ENCODE measurements around the gene SOX30.
A peak's percentile ranks its signal among the peaks of the same experiment; 100 is the strongest.

SOX30 gene

DNA sequence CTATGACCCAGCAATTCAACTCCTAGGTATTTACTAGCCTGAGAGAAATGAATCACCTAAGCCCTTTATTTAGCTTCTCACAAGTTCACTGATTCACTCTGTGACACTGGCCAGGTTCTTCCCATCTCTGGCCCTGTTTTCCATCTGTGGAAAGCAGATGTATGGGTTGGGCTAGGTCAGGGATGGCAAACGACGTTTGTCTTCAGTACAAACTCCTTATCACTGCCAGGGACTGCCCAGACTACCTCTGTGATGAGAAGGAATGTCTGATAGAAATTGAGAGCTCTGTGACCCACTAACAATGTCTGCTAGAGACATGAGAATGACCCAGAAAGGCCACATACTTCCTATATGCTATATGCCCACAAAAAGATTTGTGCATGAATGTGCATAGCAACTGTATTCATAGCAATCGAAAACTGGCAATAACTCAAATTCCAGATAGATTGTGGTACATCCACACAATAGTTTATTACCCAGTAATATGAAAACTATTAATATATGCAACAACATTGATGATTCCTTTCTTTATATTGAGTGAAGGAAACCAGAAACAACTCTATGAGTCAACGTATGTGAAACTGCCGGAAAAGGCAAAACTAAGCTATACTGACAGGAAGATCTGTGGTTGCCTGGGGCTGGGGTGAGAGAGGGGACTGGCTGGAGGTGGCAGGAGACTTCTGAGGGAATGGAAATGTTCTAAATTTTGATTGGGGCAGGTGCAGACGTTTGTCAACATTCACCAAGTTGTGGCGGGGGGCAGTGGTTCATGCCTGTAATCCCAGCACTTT, 44.7 kb downstream of the SOX30 start:
- DNase-seq: peak; percentile 51

DNA sequence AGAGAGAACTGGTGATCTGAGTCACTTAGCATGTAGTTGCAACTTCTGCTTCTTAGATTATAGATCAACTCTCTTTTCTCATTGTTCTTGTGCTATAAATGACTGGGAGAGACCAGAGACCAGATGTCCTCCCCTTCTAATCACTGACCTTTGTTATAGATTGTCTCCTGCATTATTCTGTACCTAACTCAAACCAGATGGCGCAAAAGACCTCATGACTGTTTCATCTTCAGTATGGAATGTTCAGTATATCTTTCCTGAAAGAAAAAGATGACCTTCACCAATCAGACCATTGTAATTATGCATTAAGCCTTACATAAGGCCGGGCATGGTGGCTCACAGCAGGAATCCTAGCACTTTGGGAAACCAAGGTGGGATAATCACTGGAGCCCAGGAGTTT, 46.2 kb downstream of the SOX30 start:
- DNase-seq: no peak

DNA sequence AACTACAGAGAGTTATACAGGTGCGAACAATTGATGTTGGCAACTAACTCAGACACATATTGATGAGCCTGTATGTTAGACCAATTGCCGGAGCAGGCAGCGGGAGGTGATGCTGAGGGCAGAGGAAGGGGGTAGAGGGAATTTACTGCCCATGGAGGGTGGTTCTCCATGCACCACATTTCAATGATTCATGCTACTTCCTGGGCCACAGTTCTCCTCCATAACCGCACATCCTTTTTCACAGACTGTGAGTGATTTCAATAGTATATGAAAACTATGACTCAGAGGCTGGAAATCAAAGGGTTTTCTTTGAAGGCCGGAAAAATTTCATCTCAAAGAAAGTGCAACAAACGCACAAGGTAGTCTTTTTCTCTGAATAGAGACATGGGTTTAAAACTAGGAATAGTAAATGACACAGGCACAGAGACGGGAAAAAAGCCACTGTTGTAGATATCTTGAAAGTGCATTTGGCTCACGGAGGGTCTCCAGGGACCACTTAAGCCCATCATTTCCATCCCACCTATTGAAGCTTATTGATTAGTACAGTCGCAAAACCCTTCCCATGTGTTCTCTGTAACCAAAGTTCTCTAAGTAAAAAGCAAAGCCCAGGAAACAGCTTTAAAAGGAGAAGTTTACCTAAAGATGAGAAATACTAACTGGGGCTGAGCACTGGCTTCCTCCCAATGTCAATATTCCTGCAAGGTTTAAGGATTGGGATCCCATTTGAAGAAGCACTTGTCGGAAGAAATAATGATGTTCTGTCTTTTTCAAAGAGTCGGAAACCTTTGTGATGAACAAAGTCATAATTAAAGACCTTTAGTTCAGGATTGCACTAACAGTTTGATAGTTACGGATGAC, 48.7 kb downstream of the SOX30 start:
- DNase-seq: peak; percentile 70

DNA sequence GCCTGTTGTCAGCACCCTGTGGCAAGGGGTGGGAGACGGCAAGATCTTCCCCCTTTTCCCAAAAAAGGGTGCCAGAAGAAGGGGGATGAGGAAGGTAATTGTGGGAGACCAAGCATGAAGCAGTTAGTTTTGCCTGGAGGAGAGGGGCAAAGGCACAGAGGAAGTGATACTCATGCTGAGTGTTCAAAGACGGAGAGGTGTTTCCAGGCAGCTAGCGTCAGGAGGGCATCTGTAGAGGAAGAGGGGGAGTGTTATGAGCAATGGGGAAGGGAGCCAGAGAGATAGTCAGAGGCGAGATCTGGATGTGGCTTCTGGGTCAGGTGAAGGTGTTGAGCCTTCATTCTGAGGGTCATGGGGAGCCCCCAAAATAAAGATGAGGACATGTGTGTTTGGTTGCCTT, 49.7 kb downstream of the SOX30 start:
- DNase-seq: peak; percentile 42

DNA sequence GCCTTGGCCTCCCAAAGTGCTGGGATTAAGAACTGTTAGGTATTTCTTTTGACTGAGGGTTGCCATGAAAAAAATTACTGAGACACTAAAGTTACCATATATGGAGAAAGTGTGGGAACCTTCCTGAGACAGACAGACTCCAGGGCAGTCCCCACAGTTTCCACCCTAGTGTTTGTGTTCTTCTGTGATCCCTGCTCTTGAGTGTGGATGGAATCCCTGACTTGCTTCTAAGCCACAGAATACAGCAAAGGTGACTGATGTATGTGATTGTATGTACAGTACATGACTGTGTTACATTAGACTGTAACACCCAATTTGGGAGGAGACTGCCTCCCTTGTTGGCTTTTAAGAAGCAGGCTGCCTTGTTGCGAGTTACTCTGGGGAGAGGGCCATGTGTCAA, 52.0 kb downstream of the SOX30 start:
- DNase-seq: no peak

DNA sequence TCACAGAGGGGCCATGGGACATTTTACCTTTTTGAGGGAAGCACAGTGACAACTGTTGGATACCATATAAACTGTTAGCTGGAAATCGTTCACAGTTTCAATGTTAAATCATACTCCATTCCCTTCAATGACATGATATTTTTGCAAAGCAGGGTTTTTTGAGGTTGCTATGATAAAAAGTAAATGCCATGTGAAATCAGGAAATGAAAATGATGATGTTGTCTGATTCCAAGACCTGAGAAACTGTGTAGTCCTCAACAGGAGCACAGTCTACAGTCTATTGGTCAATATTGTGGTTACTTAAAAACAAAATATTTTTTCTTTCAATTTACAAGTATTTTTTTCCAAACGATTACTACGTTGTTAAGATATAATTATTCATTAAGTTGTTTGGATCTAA, 52.7 kb downstream of the SOX30 start:
- no peak for DNase-seq

DNA sequence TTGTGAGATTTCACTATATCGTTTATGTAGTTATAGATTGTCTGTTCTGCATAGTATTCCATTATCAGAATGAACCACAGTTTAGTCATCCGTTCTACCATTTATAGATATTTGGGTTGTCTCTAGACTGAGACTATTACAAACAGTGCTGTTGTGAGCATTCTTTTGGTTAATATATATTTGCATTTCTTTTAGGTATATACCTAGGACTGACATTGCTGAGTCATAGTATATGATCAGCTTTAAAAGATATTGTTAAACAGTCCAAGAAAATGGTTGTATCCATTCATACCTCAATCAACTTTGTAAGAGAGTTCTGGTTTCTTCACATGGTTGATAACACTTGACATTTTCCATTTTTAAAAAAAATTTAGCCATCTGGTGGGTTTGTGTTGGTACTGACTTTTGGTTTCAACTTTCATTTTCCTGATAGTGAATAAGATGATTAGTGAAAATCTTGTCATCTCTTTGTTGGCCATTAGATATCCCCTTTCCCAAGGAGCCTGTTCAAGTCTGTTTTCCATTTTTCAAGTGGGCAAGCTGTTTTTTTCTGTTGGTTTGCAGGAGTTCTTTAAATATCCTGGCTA, 53.8 kb downstream of the SOX30 start:
- DNase-seq: no peak

DNA sequence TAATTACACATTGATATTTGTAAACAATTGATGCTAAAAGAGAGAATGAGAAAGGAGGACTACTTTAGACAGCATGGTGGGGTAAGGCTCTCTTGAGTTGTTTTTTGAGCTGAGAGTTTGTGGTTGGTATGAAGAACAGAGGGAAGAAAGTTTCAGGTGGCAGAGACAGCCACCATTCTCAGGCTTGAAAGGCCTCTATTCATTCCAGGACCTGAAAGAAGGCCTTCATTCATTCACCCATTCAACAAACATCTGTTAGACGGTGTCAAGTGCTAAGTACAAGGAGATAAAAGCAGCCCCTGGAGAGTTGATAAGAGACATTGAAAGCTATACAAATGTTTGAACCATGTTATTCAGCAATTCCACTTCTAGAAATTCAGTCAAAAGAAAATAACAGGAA, 55.0 kb downstream of the SOX30 start:
- no peak for DNase-seq

DNA sequence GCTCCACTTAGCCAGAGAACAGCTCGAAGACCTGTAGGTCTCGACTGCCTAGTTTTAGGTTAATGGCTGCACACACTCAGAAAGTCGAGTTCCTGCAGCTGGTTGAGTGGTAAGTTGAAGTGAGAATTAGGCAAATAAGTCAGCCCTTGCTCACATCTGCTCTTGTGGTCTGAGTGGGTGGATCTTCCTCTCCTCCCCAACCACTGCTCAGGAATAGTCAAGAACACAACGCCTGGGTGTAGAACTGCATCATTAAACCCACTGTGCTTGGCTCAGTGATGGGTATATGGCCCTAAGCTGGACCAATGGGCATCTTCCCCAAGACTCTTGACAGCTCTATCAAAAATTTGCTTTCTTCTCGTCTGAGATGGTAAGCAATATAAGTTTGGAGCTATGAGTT, 55.8 kb downstream of the SOX30 start:
- peak; percentile 48 for DNase-seq

DNA sequence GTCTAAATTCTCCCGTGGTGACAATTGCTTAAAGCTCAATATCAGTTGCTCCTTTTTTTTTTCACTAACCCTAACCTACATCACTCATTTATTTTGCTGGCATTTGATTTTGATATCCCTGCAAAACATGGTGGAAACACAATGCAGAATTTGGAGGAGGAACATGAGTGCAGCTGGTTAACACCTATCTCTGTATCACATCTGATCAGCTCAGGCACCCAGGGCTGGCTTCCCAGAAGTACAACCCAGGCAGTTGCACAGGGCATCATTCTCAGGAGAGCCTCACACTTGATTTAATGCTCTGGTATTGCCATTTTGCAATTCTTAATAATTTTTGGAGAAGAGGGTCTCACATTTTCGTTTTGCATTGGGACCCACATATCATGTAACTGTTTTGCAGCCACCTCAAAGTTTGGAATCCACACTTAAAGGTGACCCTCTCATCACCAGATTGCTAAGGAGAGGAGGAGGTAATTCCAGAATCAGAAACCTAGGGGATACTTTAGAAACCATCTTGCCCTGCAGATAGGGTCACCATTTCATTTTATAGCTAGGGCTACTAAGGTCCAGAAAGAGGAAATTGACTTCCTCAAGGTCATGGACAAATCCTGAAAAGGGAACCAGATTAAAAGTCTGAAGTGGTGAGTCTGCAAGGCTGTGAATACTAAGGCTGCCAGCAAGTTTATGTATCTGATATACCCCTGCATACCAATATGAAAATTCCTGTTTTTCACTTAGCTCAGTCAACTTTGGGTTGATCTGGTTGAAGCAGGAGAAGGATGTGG, 57.4 kb downstream of the SOX30 start:
- DNase-seq: no peak

DNA sequence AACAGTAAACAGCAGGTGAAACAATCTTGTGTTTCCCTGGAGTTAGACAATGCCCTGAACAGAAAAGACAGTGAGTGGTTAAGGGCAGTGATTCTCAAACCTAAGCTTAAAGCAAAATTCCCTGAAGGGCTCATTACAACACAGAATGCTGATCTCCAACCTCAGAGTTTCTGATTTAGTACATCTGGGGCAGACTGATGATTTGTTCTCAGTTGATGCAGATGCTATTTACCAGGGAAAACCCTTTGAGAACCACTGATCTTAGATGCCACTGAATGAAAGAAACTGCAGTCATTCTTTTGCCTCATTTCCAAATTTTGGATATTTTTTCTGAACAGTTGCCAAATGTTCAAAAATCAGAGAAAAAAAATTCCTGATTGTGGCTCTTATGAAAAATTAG, 58.0 kb downstream of the SOX30 start:
- DNase-seq: no peak

DNA sequence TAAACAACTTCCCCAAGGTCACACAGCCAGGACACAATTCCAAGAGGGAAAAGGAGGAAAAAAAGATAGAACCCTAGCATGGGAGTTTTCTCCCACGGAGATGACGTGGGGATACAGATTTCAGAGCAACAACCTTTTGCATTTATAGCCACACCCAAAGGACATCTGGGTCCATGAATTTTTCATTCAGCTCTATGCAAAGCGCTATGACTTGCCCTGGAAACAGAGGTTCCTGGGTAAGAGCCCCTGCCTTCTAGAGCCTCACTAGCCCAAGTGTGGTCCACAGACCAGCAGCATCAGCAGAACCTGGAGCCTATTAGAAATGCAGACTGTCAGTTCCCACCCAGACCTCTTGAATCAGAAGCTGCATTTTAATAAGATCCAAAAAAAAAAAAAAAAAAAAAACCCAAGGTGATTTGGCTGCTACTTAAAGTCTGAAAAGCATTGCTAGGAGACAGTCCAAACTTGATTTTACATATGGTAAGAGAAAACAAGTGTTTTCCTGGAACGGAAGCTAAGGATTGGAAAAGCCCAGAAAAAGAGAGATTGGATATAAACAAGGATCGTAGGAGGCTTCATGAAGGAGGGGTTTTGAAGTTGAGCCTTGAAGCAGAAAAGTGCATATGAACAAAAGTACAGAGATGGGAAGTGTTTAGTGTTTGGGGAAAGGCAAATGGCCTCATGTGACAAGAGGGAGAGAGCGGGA, 59.0 kb downstream of the SOX30 start:
- DNase-seq: no peak

DNA sequence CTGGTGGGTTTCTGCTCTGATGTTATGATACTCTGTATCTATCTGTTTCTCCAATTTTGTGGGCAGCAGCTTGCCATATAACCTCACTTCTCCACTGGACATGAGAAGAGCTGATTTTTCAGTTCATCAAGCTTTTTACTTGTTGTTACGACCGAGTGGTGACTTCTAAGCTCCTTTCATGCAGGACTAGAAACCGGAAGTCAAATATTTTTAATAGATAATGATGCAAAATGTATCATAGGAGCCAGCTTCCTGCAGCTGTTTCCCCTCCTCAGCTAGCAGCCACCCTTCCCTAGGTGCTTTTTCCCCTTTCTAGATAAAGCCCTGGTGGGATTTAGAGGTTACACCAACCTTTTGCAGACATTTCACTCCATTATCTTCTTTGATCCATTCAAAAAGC, 59.6 kb downstream of the SOX30 start:
- no peak for DNase-seq

DNA sequence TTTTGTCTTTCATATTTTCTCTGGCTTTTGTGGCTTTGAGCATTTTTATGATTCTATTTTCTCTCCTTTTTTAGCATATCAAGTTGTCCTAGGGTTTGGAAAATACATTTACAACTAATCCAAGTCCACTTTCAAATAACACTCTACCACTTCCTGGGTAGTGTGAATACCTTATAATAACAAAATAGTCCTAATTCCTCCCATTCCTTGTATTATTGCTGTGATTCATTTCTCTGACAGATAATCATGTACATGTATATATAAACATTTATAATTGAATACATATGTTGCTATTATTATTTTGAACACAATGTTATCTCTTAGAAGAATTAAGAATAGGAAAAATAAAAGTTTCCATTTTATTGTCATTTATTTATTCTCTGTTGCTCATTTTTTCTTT, 61.8 kb downstream of the SOX30 start:
- no peak for DNase-seq

DNA sequence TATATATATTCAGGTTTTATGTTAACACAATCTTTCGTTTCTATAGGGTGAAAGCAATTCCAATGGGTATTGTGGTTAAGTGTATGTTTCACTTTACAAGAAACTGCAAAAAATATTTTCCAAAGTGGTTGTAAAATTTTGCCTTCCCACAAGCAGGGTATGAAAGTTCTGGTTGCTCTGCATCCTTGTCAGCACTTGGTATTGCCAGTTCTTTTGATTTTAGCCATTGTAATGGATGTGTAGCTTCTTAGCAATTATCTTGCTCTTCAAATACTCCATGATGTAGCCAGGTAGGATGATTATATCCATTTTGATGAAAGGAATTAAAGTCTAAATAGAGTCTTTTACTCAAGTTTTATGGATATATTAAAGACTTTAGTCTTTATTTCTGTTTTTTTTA, 67.6 kb downstream of the SOX30 start:
- no peak for DNase-seq

DNA sequence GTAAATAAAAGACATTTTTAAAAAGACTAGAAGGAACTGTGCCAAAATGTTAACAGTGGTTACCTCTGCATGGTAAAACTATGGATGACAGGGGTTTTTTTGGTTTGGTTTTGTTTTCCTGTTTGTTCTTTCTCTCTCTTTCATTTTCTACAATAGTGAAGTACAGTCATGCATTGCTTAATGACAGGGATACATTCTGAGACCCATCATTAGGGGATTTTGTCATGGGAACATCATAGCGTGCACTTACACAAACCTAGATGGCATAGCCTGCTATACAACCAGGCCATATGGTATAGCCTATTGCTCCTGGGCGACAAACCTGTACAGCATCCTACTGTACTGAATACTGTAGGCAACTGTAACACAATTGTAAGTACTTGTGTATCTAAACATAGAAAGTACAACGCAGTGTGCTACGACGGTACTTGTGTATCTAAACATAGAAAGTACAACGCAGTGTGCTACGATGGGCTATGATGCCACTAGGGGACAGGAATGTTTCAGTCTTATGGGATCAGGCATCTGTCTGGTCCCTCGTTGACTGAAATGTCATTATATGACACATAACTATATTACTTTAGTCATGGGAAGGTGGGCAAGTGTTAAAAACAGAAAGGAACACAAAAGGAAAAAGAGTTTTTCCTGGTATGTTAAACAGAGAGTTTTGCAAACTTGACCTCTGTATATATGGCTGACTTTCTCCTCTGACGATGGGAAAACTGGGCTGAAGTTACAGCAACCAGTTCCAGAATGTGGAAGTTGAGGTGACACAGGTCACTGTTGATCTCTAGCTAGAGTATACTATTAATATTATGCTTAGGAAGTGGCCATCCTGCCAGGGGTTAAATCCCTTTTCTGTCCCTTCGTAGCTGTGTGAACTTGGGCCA, 69.3 kb downstream of the SOX30 start:
- DNase-seq: no peak

DNA sequence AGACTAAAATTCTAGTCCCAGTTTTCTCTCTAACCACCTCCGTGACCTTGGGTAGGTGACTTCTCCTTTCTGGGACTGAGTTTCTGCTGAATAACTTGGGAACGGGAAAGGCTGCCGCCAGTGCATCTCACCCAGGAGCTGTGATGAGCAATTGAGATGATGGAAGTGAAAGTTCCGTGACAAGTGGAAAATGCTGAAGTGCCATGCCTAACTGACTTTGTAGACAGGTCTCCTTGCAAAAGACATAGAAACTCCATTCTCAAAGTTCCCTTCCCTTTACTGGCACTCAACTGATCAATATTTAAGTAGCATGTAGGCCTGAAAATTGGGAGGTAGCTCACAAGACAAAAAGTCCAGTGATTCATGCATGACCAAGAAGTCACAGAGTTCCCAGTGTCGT, 70.3 kb downstream of the SOX30 start:
- DNase-seq: no peak

DNA sequence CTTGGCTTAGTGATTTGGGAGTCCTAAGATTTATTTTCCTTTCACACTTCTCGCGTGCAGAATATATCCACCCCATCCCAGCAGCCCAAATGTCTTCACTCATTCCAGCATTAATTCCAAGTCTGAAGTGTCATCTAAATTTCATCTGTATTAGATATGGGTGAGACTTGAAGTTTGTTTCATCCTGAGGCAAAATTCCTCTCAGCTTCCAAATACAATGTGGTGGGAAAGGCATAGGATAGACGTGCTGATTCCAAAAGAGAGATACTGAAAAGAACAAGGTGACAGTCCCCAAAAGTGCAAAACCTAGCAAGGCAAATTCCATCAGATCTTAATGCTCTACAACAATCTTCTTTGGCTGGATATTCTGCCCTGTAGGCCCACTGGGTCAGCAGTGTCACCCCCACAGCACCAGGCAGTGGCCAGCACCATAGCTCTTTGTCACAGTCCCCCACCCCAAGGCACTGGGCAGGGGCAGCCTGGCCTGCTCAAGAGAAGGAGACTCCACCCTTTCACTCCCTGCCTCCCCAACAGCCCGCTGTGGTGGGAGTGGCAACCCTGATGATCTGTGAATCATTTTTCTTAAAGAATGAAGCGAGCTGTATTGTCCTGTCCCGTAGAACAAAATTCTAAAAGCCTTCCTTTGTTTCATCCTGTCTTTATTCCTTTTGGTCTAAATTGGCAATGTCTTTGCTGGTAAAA, 74.0 kb downstream of the SOX30 start:
- no peak for DNase-seq

DNA sequence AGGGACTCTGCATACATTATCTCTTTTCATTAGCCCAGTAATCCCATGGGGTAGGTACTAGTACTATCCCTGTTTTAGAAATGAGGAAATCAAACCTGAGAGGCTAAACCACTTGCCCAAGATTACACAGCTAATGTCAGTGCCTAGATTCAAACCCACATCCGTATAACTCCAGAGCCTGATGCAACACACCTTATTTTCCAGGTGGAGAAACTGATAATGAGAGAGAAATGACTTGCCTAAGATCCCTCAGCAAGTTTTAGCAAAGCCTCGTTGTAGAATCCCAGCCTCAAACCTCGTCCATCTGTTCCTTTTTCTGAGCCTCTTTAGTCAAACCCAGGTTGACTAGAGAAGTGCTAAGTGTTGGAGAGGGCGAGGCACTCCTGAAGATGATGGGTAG, 75.6 kb downstream of the SOX30 start:
- DNase-seq: no peak
